HepG2 (cell line): ENCODE results near the gene MMP17. TPM values are rescaled to one million over a fixed set of nuclear protein-coding genes. Genes with fewer than 3 reads are reported as not detected.

Experiments used
- ATAC-seq: fragments of 200-7000 bp; cut with Tn5 transposase; 3 replicates; pipeline ENCODE4 v1.9.1; 2020; ENCODE audit warnings: mild to moderate bottlenecking, moderate library complexity
- BruUV-seq: library from RNA; stranded (reverse); fragments of 400-500 nt; replicated peaks from 2 replicates; lab custom pipeline; 2021; lab: Mats Ljungman, UMichigan
- CTCF ChIA-PET: fragments of 300-600 bp; formaldehyde crosslinking; extraction: SDS; loops from one replicate; lab custom pipeline; 2021; ENCODE audit warnings: low total read pairs, inconsistent platforms, low intra/inter-chr PET ratio; lab: Yijun Ruan, JAX
- POLR2A ChIA-PET: fragments of 350-600 bp; sonication (Branson Sonifier 250); formaldehyde crosslinking; loops from one replicate; lab custom pipeline; 2020; ENCODE audit warnings: antibody characterized with exemption, inconsistent platforms; lab: Yijun Ruan, JAX
- DNase-seq: peaks from one replicate; pipeline ENCODE4 v3.0.0-alpha.2; 2015; ENCODE audit warnings: low spot score
- FAIRE-seq: peaks from 3 replicates; lab custom pipeline; 2011; peaks lifted over from hg19 to GRCh38; lab: Jason Lieb, UNC
- H2AFZ ChIP-seq: one replicate; pipeline ENCODE4 v1.6.1; 2011; ENCODE audit warnings: low read length, inconsistent platforms
- H3K27ac ChIP-seq: fragments of 300-600 bp; 3 replicates; pipeline ENCODE4 v1.8.0; 2011; ENCODE audit warnings: mixed run types, mild to moderate bottlenecking, mixed read lengths, low read length, inconsistent platforms; ENCODE audit not compliant: insufficient read depth; ENCODE audit errors: extremely low read length
- H3K27me3 ChIP-seq, 2 experiments: fragments of 200-600 bp in 1 of 2; 2 replicates in 1 of 2; 3 replicates in 1 of 2; pipeline versions ENCODE4 v1.6.0 to v1.8.0; 2011; ENCODE audit warnings: low read length in 2 of 2, mild to moderate bottlenecking in 2 of 2, moderate library complexity in 2 of 2, inconsistent platforms in 1 of 2; ENCODE audit not compliant: insufficient read depth in 2 of 2, control insufficient read depth in 1 of 2
- H3K36me3 ChIP-seq, 2 experiments: fragments of 200-600 bp in 1 of 2; replicated peaks in 1 of 2; 2 replicates in 1 of 2; 3 replicates in 1 of 2; pipeline versions ENCODE4 v1.5.1 to v1.8.0; 2011; ENCODE audit warnings: low read length in 2 of 2, inconsistent platforms in 1 of 2; ENCODE audit not compliant: insufficient read depth in 2 of 2, control insufficient read depth in 1 of 2
- H3K4me1 ChIP-seq: 2 replicates; pipeline ENCODE4 v1.5.1; 2012; ENCODE audit warnings: low read length, inconsistent platforms; ENCODE audit not compliant: insufficient read depth
- H3K4me2 ChIP-seq: 2 replicates; pipeline ENCODE4 v1.6.0; 2011; ENCODE audit warnings: low read depth, low read length, inconsistent platforms
- H3K4me3 ChIP-seq, 3 experiments: fragments of 200-600 bp in 1 of 3; sonication (generic), shearing (Covaris generic) in 1 of 3; replicated peaks in 1 of 3; 2 replicates each; pipeline ENCODE4 v1.5.1; 2011 to 2016; ENCODE audit warnings: low read length in 3 of 3, inconsistent platforms in 2 of 3, low read depth in 2 of 3, mild to moderate bottlenecking in 2 of 3, control low read depth in 1 of 3, mixed read lengths in 1 of 3; ENCODE audit not compliant: insufficient read depth in 1 of 3
- H3K79me2 ChIP-seq: one replicate; pipeline ENCODE4 v1.6.1; 2011; ENCODE audit warnings: low read length, inconsistent platforms; ENCODE audit not compliant: insufficient read depth
- H3K9ac ChIP-seq: 2 replicates; pipeline ENCODE4 v1.6.0; 2011; ENCODE audit warnings: mild to moderate bottlenecking, low read depth, low read length, inconsistent platforms; ENCODE audit not compliant: insufficient read depth
- H3K9me3 ChIP-seq: 2 replicates; pipeline ENCODE4 v1.5.1; 2012; ENCODE audit warnings: mild to moderate bottlenecking, low read length
- H4K20me1 ChIP-seq: 2 replicates; pipeline ENCODE4 v1.6.0; 2011; ENCODE audit warnings: inconsistent platforms, mild to moderate bottlenecking, low read length, moderate library complexity; ENCODE audit not compliant: insufficient read depth
- CENPBD1 ChIP-seq: sonication (generic); formaldehyde crosslinking; IDR thresholded peaks from 2 replicates; pipeline ENCODE4 v1.8.0; 2022; ENCODE audit warnings: missing genetic modification reagents, low read depth, mild to moderate bottlenecking, borderline replicate concordance
- EP300 ChIP-seq, 3 experiments: sonication (generic) in 1 of 3; formaldehyde crosslinking in 1 of 3; IDR thresholded peaks; 2 replicates each; pipeline versions ENCODE4 v1.5.1 to v1.6.1; 2011 to 2020; ENCODE audit warnings: low read depth in 2 of 3, low read length in 2 of 3, borderline replicate concordance in 1 of 3, improper control_type of control experiment in 1 of 3, mild to moderate bottlenecking in 1 of 3, missing genetic modification reagents in 1 of 3, moderate library complexity in 1 of 3
- FOSL2 ChIP-seq: sonication (generic); formaldehyde crosslinking; IDR thresholded peaks from 2 replicates; pipeline ENCODE4 v1.4.0; 2020; ENCODE audit warnings: missing genetic modification reagents
- PLRG1 ChIP-seq: fragments of 450-650 bp; conservative IDR thresholded peaks from 2 replicates; pipeline ENCODE4 v1.6.1; 2016
- TRAFD1 ChIP-seq: sonication (generic); formaldehyde crosslinking; IDR thresholded peaks from 2 replicates; pipeline ENCODE4 v1.5.1; 2020; ENCODE audit warnings: missing genetic modification reagents, mild to moderate bottlenecking, borderline replicate concordance
- ZNF687 ChIP-seq: sonication (generic); formaldehyde crosslinking; IDR thresholded peaks from 2 replicates; pipeline ENCODE4 v1.5.1; 2020; ENCODE audit warnings: mild to moderate bottlenecking, missing genetic modification reagents, moderate library complexity
- ZSCAN25 ChIP-seq: sonication (generic); formaldehyde crosslinking; IDR thresholded peaks from 2 replicates; pipeline ENCODE4 v1.8.0; 2022; ENCODE audit warnings: mild to moderate bottlenecking, missing genetic modification reagents
- WGBS: methylation state at CpG from one replicate; pipeline ENCODE4 v1.1.6; 2017; ENCODE audit warnings: low lambda C conversion rate; 5-methylcytosine and 5-hydroxymethylcytosine counted together
- in situ Hi-C: cut with HindIII; loops from 2 replicates; pipeline ENCODE4 v1.10.0; 2017; ENCODE audit warnings: low pct_unique_long_range_greater_than_20kb; ENCODE audit not compliant: extremely low pct_ligation_motif_present
- intact Hi-C: fragments of 100-400 bp; cut with micrococcal nuclease; formaldehyde crosslinking; loops from one replicate; pipeline ENCODE4 v1.10.0; 2022; ENCODE audit not compliant: unreplicated experiment
- polyA plus RNA-seq, 8 experiments: library from polyadenylated mRNA; depleted of rRNA in 3 of 8; stranded (reverse) in 7 of 8; unstranded in 1 of 8; fragments of >200 nt; fragmentation: Illumina TruSeq in 4 of 8; extraction: Trizol in 4 of 8; gene quantifications; 2 replicates each; pipeline versions ENCODE4 v1.2.1 to v1.2.3, GENCODE V29; 2011 to 2016; ENCODE audit warnings: low read depth in 4 of 8, missing spikeins in 1 of 8, mixed read lengths in 1 of 8; ENCODE audit not compliant: insufficient read depth in 1 of 8
- total RNA-seq, 5 experiments: library from RNA; depleted of rRNA; stranded (reverse); fragments of >200 nt; fragmentation: Illumina TruSeq; extraction: Trizol; gene quantifications; 2 replicates each; pipeline ENCODE4 v1.2.3, GENCODE V29; 2016; ENCODE audit warnings: low read depth in 1 of 5

Gene MMP17
- total and polyA plus RNA-seq, 2 of the 13 experiments (the other 11 are each of a cell fraction or from before 2014, with no cell fraction given), result 0.55 to 0.80 TPM

- Histone ChIP-seq H3K4me3 (no peak overlapping the region), H3K27me3 (peaks cover 0 to 11% of the 10 kb centered on the region in 2 experiments; a peak in 1 of 5 replicates), H3K79me2 (no peaks in the 10 kb centered on the region), H3K4me1 (peaks cover 9% of the 10 kb centered on the region; the same call in 1 of the 2 replicates), H3K4me2 (peak overlapping the region; percentile 43; the same call in 1 of the 2 replicates), H3K9ac (no peak overlapping the region)
- CTCF ChIA-PET, result no interaction called here
- in situ Hi-C loops, result no loop called here
- DNase-seq (no peak), FAIRE-seq (no peak)
- TF ChIP-seq TRAFD1, result no peak
- no peak for TF ChIP-seq EP300 (IDR thresholded peaks at IDR 0.05; ENCODE audit: low read depth in 2 of 2, low read length in 2 of 2)
- no peak for TF ChIP-seq EP300 (CRISPR knock-in tag; IDR thresholded peaks at IDR 0.05; ENCODE audit: borderline replicate concordance)
- TF ChIP-seq CENPBD1, result no peak
- TF ChIP-seq ZNF687 (CRISPR knock-in tag), result 0 out of 2 replicates have a peak, but pooled peaks have one; percentile 16
- TF ChIP-seq FOSL2 (CRISPR knock-in tag), result peak; percentile 51
- no peak for TF ChIP-seq PLRG1
- TF ChIP-seq ZSCAN25 (CRISPR knock-in tag), result peak; percentile 46; the same call in 1 of the 2 replicates
- TF ChIP-seq, all 625 proteins: peak for 3
- intact Hi-C loops, result no loop called here
- POLR2A ChIA-PET, result interaction anchor here (1.8 kb wide), 1 partner anchor 12 kb away, joined by 6 read pairs; no protein-coding TSS in a partner anchor
- H3K36me3 ChIP-seq, result no peaks in the 10 kb centered on the region
- H2AFZ ChIP-seq, result no peak overlapping the region
- H3K27ac ChIP-seq, result no peak overlapping the region
- no peaks in the 10 kb centered on the region for H4K20me1 ChIP-seq
- H3K9me3 ChIP-seq, result no peaks in the 10 kb centered on the region
- 23% methylated on average over 14 of the region's 21 CpGs for WGBS
- ATAC-seq, result peak; percentile 77
- BruUV-seq, result no TSS peak
Observed at GRCh38 chr12:131872154-131873051, 44.2 kb downstream of the MMP17 start.
